Measurements from ENCODE around the gene SH3TC1. TPM values are rescaled to one million over a fixed set of nuclear protein-coding genes. Genes with fewer than 3 reads are reported as not detected.

The SH3TC1 gene
- total and polyA plus RNA-seq, 2 of the 13 experiments (the other 11 are each of a cell fraction or from before 2014, with no cell fraction given), result 14.9 to 21.8 TPM

GRCh38 chr4:8202108-8203051 is 3.3 kb downstream of the SH3TC1 start (continued):
- TF ChIP-seq DDIT3 (CRISPR knock-in tag; IDR thresholded peaks at IDR 0.05) (no peak), TGIF2 (CRISPR knock-in tag; IDR thresholded peaks at IDR 0.05) (no peak), ARNTL (CRISPR knock-in tag; IDR thresholded peaks at IDR 0.05) (no peak), PHF20 (CRISPR knock-in tag; IDR thresholded peaks at IDR 0.05) (no peak), MBD4 (IDR thresholded peaks at IDR 0.05; ENCODE audit: borderline replicate concordance, low read length) (no peak), ZC3H4 (CRISPR knock-in tag; IDR thresholded peaks at IDR 0.05; ENCODE audit: borderline replicate concordance) (no peak), CAMTA2 (CRISPR knock-in tag; IDR thresholded peaks at IDR 0.05; ENCODE audit: borderline replicate concordance) (no peak), ZNF207 (IDR thresholded peaks at IDR 0.05; ENCODE audit: borderline replicate concordance) (no peak), ZNF644 (CRISPR knock-in tag; IDR thresholded peaks at IDR 0.05; ENCODE audit: low read depth) (peak; percentile 70; the same call in 1 of the 2 replicates), NCOA1 (CRISPR knock-in tag; IDR thresholded peaks at IDR 0.05) (no peak), ATF2 (CRISPR knock-in tag; IDR thresholded peaks at IDR 0.05) (no peak), FOXP4 (CRISPR knock-in tag; IDR thresholded peaks at IDR 0.05) (peak; percentile 40; the same call in 1 of the 2 replicates), ZNF547 (CRISPR knock-in tag; IDR thresholded peaks at IDR 0.05) (no peak), ZFYVE20 (CRISPR knock-in tag; IDR thresholded peaks at IDR 0.05; ENCODE audit: borderline replicate concordance, low read depth) (no peak), NPAS2 (CRISPR knock-in tag; IDR thresholded peaks at IDR 0.05; ENCODE audit: borderline replicate concordance) (no peak), XBP1 (CRISPR knock-in tag; IDR thresholded peaks at IDR 0.05) (no peak), NFYC (CRISPR knock-in tag; IDR thresholded peaks at IDR 0.05) (no peak), ZNF543 (CRISPR knock-in tag; IDR thresholded peaks at IDR 0.05) (no peak), ZNF747 (CRISPR knock-in tag; IDR thresholded peaks at IDR 0.05; ENCODE audit: borderline replicate concordance) (no peak), SUZ12 (IDR thresholded peaks at IDR 0.05; ENCODE audit: low read depth, low read length) (no peak)
- TF ChIP-seq, protein P1, sequence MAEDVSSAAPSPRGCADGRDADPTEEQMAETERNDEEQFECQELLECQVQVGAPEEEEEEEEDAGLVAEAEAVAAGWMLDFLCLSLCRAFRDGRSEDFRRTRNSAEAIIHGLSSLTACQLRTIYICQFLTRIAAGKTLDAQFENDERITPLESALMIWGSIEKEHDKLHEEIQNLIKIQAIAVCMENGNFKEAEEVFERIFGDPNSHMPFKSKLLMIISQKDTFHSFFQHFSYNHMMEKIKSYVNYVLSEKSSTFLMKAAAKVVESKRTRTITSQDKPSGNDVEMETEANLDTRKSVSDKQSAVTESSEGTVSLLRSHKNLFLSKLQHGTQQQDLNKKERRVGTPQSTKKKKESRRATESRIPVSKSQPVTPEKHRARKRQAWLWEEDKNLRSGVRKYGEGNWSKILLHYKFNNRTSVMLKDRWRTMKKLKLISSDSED (CRISPR knock-in tag; IDR thresholded peaks at IDR 0.05), result no peak
- TF ChIP-seq, protein P2, sequence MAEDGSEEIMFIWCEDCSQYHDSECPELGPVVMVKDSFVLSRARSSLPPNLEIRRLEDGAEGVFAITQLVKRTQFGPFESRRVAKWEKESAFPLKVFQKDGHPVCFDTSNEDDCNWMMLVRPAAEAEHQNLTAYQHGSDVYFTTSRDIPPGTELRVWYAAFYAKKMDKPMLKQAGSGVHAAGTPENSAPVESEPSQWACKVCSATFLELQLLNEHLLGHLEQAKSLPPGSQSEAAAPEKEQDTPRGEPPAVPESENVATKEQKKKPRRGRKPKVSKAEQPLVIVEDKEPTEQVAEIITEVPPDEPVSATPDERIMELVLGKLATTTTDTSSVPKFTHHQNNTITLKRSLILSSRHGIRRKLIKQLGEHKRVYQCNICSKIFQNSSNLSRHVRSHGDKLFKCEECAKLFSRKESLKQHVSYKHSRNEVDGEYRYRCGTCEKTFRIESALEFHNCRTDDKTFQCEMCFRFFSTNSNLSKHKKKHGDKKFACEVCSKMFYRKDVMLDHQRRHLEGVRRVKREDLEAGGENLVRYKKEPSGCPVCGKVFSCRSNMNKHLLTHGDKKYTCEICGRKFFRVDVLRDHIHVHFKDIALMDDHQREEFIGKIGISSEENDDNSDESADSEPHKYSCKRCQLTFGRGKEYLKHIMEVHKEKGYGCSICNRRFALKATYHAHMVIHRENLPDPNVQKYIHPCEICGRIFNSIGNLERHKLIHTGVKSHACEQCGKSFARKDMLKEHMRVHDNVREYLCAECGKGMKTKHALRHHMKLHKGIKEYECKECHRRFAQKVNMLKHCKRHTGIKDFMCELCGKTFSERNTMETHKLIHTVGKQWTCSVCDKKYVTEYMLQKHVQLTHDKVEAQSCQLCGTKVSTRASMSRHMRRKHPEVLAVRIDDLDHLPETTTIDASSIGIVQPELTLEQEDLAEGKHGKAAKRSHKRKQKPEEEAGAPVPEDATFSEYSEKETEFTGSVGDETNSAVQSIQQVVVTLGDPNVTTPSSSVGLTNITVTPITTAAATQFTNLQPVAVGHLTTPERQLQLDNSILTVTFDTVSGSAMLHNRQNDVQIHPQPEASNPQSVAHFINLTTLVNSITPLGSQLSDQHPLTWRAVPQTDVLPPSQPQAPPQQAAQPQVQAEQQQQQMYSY (CRISPR knock-in tag; IDR thresholded peaks at IDR 0.05), result no peak

Measured in HepG2 (cell line).